ENCODE measurements around the gene ISCU. TPM values are rescaled to one million over a fixed set of nuclear protein-coding genes. Genes with fewer than 3 reads are reported as not detected.

Gene ISCU
- total RNA-seq, 4 donors from 2014 or later = 172 to 269 (median 185) TPM

GRCh38 chr12:108600702-108601007, 38.3 kb downstream of the ISCU start:
- H3K27me3 ChIP-seq = no peaks in the 10 kb centered on the region
- H3K36me3 ChIP-seq = no peaks in the 10 kb centered on the region
- no peak overlapping the region for H3K27ac ChIP-seq
- H3K4me1 ChIP-seq = peaks cover 0 to 16% (median 0%) of the 10 kb centered on the region in 4 donors
- no peak for DNase-seq (ENCODE audit: low spot score in 2 of 2)
- WGBS, 2 donors = 65 to 69% methylated on average over 4 of the region's 4 CpGs
- no peak overlapping the region for H3K4me3 ChIP-seq
- no peaks in the 10 kb centered on the region for H3K9me3 ChIP-seq
- TF ChIP-seq POLR2A (IDR thresholded peaks at IDR 0.05) (no peak), EP300 (IDR thresholded peaks at IDR 0.05) (no peak), CTCF (IDR thresholded peaks at IDR 0.05) (no peak)

GRCh38 chr12:108602209-108602705, 39.9 kb downstream of the ISCU start:
- H3K36me3 ChIP-seq = no peaks in the 10 kb centered on the region
- TF ChIP-seq EP300 (IDR thresholded peaks at IDR 0.05) (no peak), CTCF (IDR thresholded peaks at IDR 0.05) (no peak), POLR2A (IDR thresholded peaks at IDR 0.05) (no peak)
- no peaks in the 10 kb centered on the region for H3K9me3 ChIP-seq
- H3K27me3 ChIP-seq = peaks cover 0 to under 1% of the 10 kb centered on the region in 2 donors
- DNase-seq (ENCODE audit: low spot score in 2 of 2) = no peak
- 93 to 94% methylated on average over 9 of the region's 9 CpGs for WGBS, 2 donors
- no peak overlapping the region for H3K4me3 ChIP-seq
- H3K27ac ChIP-seq = no peak overlapping the region
- H3K4me1 ChIP-seq = peaks cover 0 to 7% (median 0%) of the 10 kb centered on the region in 4 donors

- Histone ChIP-seq H3K9me3 (no peaks in the 10 kb centered on the region), H3K4me3 (no peak overlapping the region), H3K36me3 (no peaks in the 10 kb centered on the region), H3K4me1 (peaks cover 0 to 7% (median 0%) of the 10 kb centered on the region in 4 donors), H3K27me3 (peaks cover 0 to 3% of the 10 kb centered on the region in 2 donors), H3K27ac (no peak overlapping the region)
- DNase-seq (ENCODE audit: low spot score in 2 of 2) = no peak
- 90 to 92% methylated on average over 9 to 14 of the region's 15 CpGs for WGBS, 2 donors
- no peak for TF ChIP-seq EP300 (IDR thresholded peaks at IDR 0.05)
- TF ChIP-seq POLR2A (IDR thresholded peaks at IDR 0.05) = no peak
- no peak for TF ChIP-seq CTCF (IDR thresholded peaks at IDR 0.05)
These were observed 40.7 kb downstream of the ISCU start for GRCh38 chr12:108602976-108603704.

- DNase-seq (ENCODE audit: low spot score in 2 of 2) = no peak
- 90 to 91% methylated on average over 4 of the region's 4 CpGs for WGBS, 2 donors
- H3K9me3 ChIP-seq = no peaks in the 10 kb centered on the region
These were observed 41.3 kb downstream of the ISCU start for GRCh38 chr12:108603743-108604142.

More at GRCh38 chr12:108603743-108604142, 41.3 kb downstream of the ISCU start:
- Histone ChIP-seq H3K4me1 (peaks cover 0 to 10% (median 0%) of the 10 kb centered on the region in 4 donors), H3K27me3 (peaks cover 0 to 3% of the 10 kb centered on the region in 2 donors), H3K27ac (no peak overlapping the region), H3K36me3 (no peaks in the 10 kb centered on the region), H3K4me3 (no peak overlapping the region)
- no peak for TF ChIP-seq POLR2A (IDR thresholded peaks at IDR 0.05)
- no peak for TF ChIP-seq EP300 (IDR thresholded peaks at IDR 0.05)
- TF ChIP-seq CTCF (IDR thresholded peaks at IDR 0.05) = no peak
